SK-N-SH (cell line): Measurements from ENCODE around the gene MRTFB. TPM values are rescaled to one million over a fixed set of nuclear protein-coding genes. Genes with fewer than 3 reads are reported as not detected.

Experiments used
- CTCF ChIA-PET: fragments of 300-600, 350-600 bp; formaldehyde crosslinking; extraction: SDS; loops from one replicate; lab custom pipeline; 2021; lab: Yijun Ruan, JAX
- POLR2A ChIA-PET: fragments of 350-600 bp; sonication (Branson Sonifier 250); formaldehyde crosslinking; extraction: SDS; loops from one replicate; lab custom pipeline; 2020; ENCODE audit warnings: antibody characterized with exemption, inconsistent platforms; lab: Yijun Ruan, JAX
- DNase-seq: peaks from one replicate; pipeline ENCODE4 v3.0.0; 2012
- H2AFZ ChIP-seq: fragments of 200-600 bp; sonication (generic); 2 replicates; pipeline ENCODE4 v1.8.1; 2016; ENCODE audit warnings: antibody characterized with exemption, mild to moderate bottlenecking, low read depth
- H3F3A ChIP-seq: fragments of 200-600 bp; sonication (generic); replicated peaks from 2 replicates; pipeline ENCODE3; 2016; ENCODE audit warnings: antibody characterized with exemption, mild to moderate bottlenecking; ENCODE audit not compliant: insufficient read depth
- H3K27ac ChIP-seq, 2 experiments: fragments of 200-500 bp in 1 of 2; fragments of 200-600 bp in 1 of 2; sonication (Bioruptor generic) in 1 of 2; sonication (generic), shearing (Covaris generic) in 1 of 2; 2 replicates each; pipeline versions ENCODE4 v1.5.1 to v1.6.1; 2014 to 2016; ENCODE audit warnings: low read depth in 2 of 2, inconsistent platforms in 1 of 2, low read length in 1 of 2, mild to moderate bottlenecking in 1 of 2, mixed read lengths in 1 of 2
- H3K27me3 ChIP-seq: fragments of 200-600 bp; sonication (generic), shearing (Covaris generic); 2 replicates; pipeline ENCODE4 v1.6.1; 2016; ENCODE audit warnings: mixed run types; ENCODE audit not compliant: insufficient read depth
- H3K36me3 ChIP-seq, 2 experiments: fragments of 200-500 bp in 1 of 2; fragments of 200-600 bp in 1 of 2; sonication (Bioruptor generic) in 1 of 2; sonication (generic) in 1 of 2; replicated peaks in 1 of 2; 2 replicates each; pipeline versions ENCODE3 to v1.5.1; 2014 to 2016; ENCODE audit warnings: low read length in 1 of 2, mild to moderate bottlenecking in 1 of 2; ENCODE audit not compliant: insufficient read depth in 2 of 2, control insufficient read depth in 1 of 2
- H3K4me1 ChIP-seq, 2 experiments: fragments of 200-500 bp in 1 of 2; fragments of 200-600 bp in 1 of 2; sonication (Bioruptor generic) in 1 of 2; sonication (generic), shearing (Covaris generic) in 1 of 2; 2 replicates each; pipeline versions ENCODE4 v1.5.1 to v1.6.1; 2014 to 2016; ENCODE audit warnings: low read depth in 1 of 2, low read length in 1 of 2, mixed run types in 1 of 2; ENCODE audit not compliant: insufficient read depth in 2 of 2, control insufficient read depth in 1 of 2
- H3K4me2 ChIP-seq: fragments of 200-600 bp; sonication (generic), shearing (Covaris generic); 2 replicates; pipeline ENCODE4 v1.6.1; 2017; ENCODE audit warnings: mixed run types
- H3K4me3 ChIP-seq, 2 experiments: fragments of 200-500 bp in 1 of 2; fragments of 200-600 bp in 1 of 2; sonication (Bioruptor generic) in 1 of 2; sonication (generic), shearing (Covaris generic) in 1 of 2; 2 replicates each; pipeline versions ENCODE4 v1.5.1 to v1.8.1; 2014 to 2016; ENCODE audit warnings: low read depth in 2 of 2, inconsistent platforms in 1 of 2, low read length in 1 of 2, mild to moderate bottlenecking in 1 of 2, mixed read lengths in 1 of 2, moderate library complexity in 1 of 2
- H3K79me2 ChIP-seq: fragments of 200-600 bp; sonication (generic); 2 replicates; pipeline ENCODE4 v1.8.1; 2017; ENCODE audit warnings: mild to moderate bottlenecking; ENCODE audit not compliant: insufficient read depth
- H3K9ac ChIP-seq: fragments of 200-600 bp; sonication (generic); 2 replicates; pipeline ENCODE4 v1.6.1; 2017; ENCODE audit warnings: mixed run types
- H3K9me2 ChIP-seq: fragments of 200-600 bp; sonication (generic); 2 replicates; pipeline ENCODE4 v1.6.1; 2017; ENCODE audit warnings: mixed run types
- H3K9me3 ChIP-seq: fragments of 200-600 bp; sonication (generic); 2 replicates; pipeline ENCODE4 v1.6.1; 2017; ENCODE audit warnings: mixed run types, mild to moderate bottlenecking, moderate library complexity
- H4K20me1 ChIP-seq: fragments of 200-600 bp; sonication (generic); 2 replicates; pipeline ENCODE4 v1.6.1; 2017; ENCODE audit warnings: mild to moderate bottlenecking, mixed run types; ENCODE audit not compliant: insufficient read depth
- CTCF ChIP-seq: fragments of 200-600 bp; sonication (generic); IDR thresholded peaks from 2 replicates; pipeline ENCODE4 v1.6.1; 2017; ENCODE audit warnings: antibody characterized with exemption, mild to moderate bottlenecking, moderate library complexity
- EP300 ChIP-seq, 2 experiments: IDR thresholded peaks; 2 replicates each; pipeline versions ENCODE4 v1.4.0 to v1.6.1; 2012; ENCODE audit warnings: borderline replicate concordance in 1 of 2, low read depth in 1 of 2, low read length in 1 of 2
- FOXJ3 ChIP-seq: sonication (generic); formaldehyde crosslinking; IDR thresholded peaks from 2 replicates; pipeline ENCODE4 v1.5.1; 2020; ENCODE audit warnings: mild to moderate bottlenecking, missing genetic modification reagents
- GABPA ChIP-seq: IDR thresholded peaks from 2 replicates; pipeline ENCODE4 v1.4.0; 2012; ENCODE audit warnings: low read depth, mild to moderate bottlenecking
- JUND ChIP-seq: IDR thresholded peaks from 2 replicates; pipeline ENCODE4 v1.4.0; 2012
- MAX ChIP-seq: IDR thresholded peaks from 2 replicates; pipeline ENCODE4 v1.4.0; 2012; ENCODE audit warnings: low read depth
- NFIC ChIP-seq: IDR thresholded peaks from 2 replicates; pipeline ENCODE4 v1.4.0; 2012; ENCODE audit warnings: borderline replicate concordance
- POLR2AphosphoS5 ChIP-seq: IDR thresholded peaks from 2 replicates; pipeline ENCODE4 v1.6.1; 2012; ENCODE audit warnings: low read depth, low read length
- RCOR1 ChIP-seq: fragments of 150-350 bp; IDR thresholded peaks from 2 replicates; pipeline ENCODE4 v1.6.1; 2017; ENCODE audit warnings: antibody characterized with exemption, low read length
- RXRA ChIP-seq: IDR thresholded peaks from 2 replicates; pipeline ENCODE4 v1.4.0; 2012; ENCODE audit warnings: low read depth, mild to moderate bottlenecking, borderline replicate concordance
- SMC3 ChIP-seq: IDR thresholded peaks from 2 replicates; pipeline ENCODE4 v1.6.1; 2012; ENCODE audit warnings: low read depth, low read length, improper control_type of control experiment
- TAF1 ChIP-seq: IDR thresholded peaks from 2 replicates; pipeline ENCODE4 v1.6.1; 2012; ENCODE audit warnings: low read depth, mild to moderate bottlenecking, low read length, moderate library complexity, borderline replicate concordance
- TCF12 ChIP-seq: IDR thresholded peaks from 2 replicates; pipeline ENCODE4 v1.4.0; 2012
- USF2 ChIP-seq: fragments of 150-350 bp; IDR thresholded peaks from 2 replicates; pipeline ENCODE4 v1.6.1; 2017; ENCODE audit warnings: antibody characterized with exemption, low read length, low read depth, borderline replicate concordance
- YY1 ChIP-seq: IDR thresholded peaks from 2 replicates; pipeline ENCODE4 v1.4.0; 2012; ENCODE audit warnings: low read depth, mild to moderate bottlenecking
- ZBTB33 ChIP-seq: IDR thresholded peaks from 2 replicates; pipeline ENCODE4 v1.4.0; 2012; ENCODE audit warnings: low read depth, borderline replicate concordance
- WGBS: methylation state at CpG from one replicate; pipeline ENCODE4 v1.1.6; 2017; ENCODE audit warnings: low lambda C conversion rate; 5-methylcytosine and 5-hydroxymethylcytosine counted together
- polyA plus RNA-seq, 3 experiments: library from polyadenylated mRNA; depleted of rRNA; stranded (reverse); fragments of >200 nt; gene quantifications; 2 replicates each; pipeline ENCODE4 v1.2.3, GENCODE V29; 2012

MRTFB gene
- polyA plus RNA-seq, 1 of the 3 experiments (the other 2 are of a cell fraction): 3.3 TPM

GRCh38 chr16:14286368-14287230, 215.5 kb downstream of the MRTFB start:
- H3K9me3 ChIP-seq: peaks cover 5% of the 10 kb centered on the region; the same call in 1 of the 2 replicates
- peaks cover 0 to 10% of the 10 kb centered on the region in 2 experiments; a peak in 1 of 4 replicates for H3K4me1 ChIP-seq
- no peaks in the 10 kb centered on the region for H3K27me3 ChIP-seq
- H3K4me3 ChIP-seq: peak overlapping the region; percentile 84 to 97
- H3K36me3 ChIP-seq: no peaks in the 10 kb centered on the region
- ChIA-PET POLR2A (no interaction called here), CTCF (interaction anchor here (0.8 to 3.4 kb wide), 14 partner anchors 10 to 384 kb away, joined by 3 to 23 read pairs (median 6); partner anchors contain the start of gene ERCC4)
- TF ChIP-seq JUND (no peak), EP300 (IDR thresholded peaks at IDR 0.05; ENCODE audit: borderline replicate concordance in 1 of 2, low read depth in 1 of 2, low read length in 1 of 2) (no peak), YY1 (no peak), TCF12 (no peak), POLR2AphosphoS5 (no peak), CTCF (no peak), NFIC (no peak), RCOR1 (no peak), TAF1 (no peak), SMC3 (no peak), RXRA (no peak), GABPA (no peak), MAX (no peak; the same call in 1 of the 2 replicates)
- DNase-seq: no peak
- H4K20me1 ChIP-seq: no peaks in the 10 kb centered on the region
- peaks cover 6% of the 10 kb centered on the region for H3F3A ChIP-seq
- peak overlapping the region; percentile 69; the same call in 1 of the 2 replicates for H2AFZ ChIP-seq
- no peak overlapping the region for H3K9ac ChIP-seq
- peak overlapping the region; percentile 80 for H3K4me2 ChIP-seq
- H3K79me2 ChIP-seq: no peaks in the 10 kb centered on the region
- peak overlapping the region in 1 of 2 experiments; percentile 16; a peak in 1 of 4 replicates for H3K27ac ChIP-seq
- H3K9me2 ChIP-seq: no peaks in the 10 kb centered on the region
- WGBS: 55% methylated on average over 26 of the region's 31 CpGs

DNA sequence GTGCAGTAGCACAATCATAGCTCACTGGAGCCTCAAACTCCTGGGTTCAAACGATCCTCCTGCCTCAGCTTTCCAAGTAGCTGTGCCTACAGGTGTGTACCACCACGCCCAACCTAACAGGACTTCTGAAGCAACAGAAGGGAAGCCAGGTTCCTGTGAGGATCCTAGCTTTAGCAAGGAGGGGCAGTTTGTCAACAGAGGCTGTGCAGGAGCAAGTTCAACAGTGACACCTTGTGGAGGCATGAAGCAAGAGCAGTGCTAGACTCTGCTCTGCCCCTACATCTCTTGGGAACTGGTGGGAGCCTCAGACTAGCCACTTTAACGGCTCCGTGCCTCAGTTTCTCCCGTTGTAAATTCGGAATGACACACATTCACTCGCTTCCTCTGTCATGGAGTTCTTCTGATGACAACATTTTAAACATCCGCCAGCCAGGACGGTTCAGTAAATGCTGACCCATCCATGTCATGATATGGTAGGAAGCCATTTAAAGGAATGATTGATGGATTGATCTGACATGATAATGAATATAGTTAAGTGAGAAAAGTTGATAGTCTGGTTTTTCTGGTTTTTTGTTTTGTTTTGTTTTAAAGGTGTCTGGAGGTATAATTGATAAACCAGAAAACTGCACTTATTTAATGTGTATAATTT, 218.7 kb downstream of the MRTFB start:
- no peaks in the 10 kb centered on the region for H3K27me3 ChIP-seq
- no peaks in the 10 kb centered on the region for H3K79me2 ChIP-seq
- H4K20me1 ChIP-seq: no peaks in the 10 kb centered on the region
- ChIA-PET CTCF (interaction anchor here (0.7 to 1.8 kb wide), 8 partner anchors 30 to 371 kb away, joined by 3 to 5 read pairs (median 4); partner anchors contain the start of gene ERCC4), POLR2A (no interaction called here)
- H3K9ac ChIP-seq: no peak overlapping the region
- no peaks in the 10 kb centered on the region for H3K9me2 ChIP-seq
- no peak overlapping the region; a peak in 1 of 4 replicates for H3K4me3 ChIP-seq
- no peak overlapping the region for H3K27ac ChIP-seq
- no peak overlapping the region for H3K4me2 ChIP-seq
- 45% methylated on average over 7 of the region's 9 CpGs for WGBS
- H3K36me3 ChIP-seq: no peaks in the 10 kb centered on the region
- H3K4me1 ChIP-seq: peaks cover 0 to 7% of the 10 kb centered on the region in 2 experiments; a peak in 1 of 4 replicates
- H3K9me3 ChIP-seq: peaks cover 5% of the 10 kb centered on the region; the same call in 1 of the 2 replicates
- no peak overlapping the region for H2AFZ ChIP-seq
- DNase-seq: peak; percentile 54
- H3F3A ChIP-seq: peaks cover 5% of the 10 kb centered on the region
- TF ChIP-seq USF2 (no peak), ZBTB33 (no peak), CTCF (peak; percentile 57), FOXJ3 (CRISPR knock-in tag) (no peak), SMC3 (0 out of 2 replicates have a peak, but pooled peaks have one; percentile 30)
